ENCODE measurements around the gene SPATS2L.
"Not testable (repeated sequence)": the region's sequence is repeated elsewhere in the genome, so short reads cannot be mapped to it uniquely, and the experiment has no call there.

SPATS2L gene

GRCh38 chr2:200319548-200320337, 13.2 kb downstream of the SPATS2L start:
- no peak for DNase-seq (ENCODE audit: low read depth in 4 of 4, low spot score in 1 of 4)

- DNase-seq (ENCODE audit: low read depth in 4 of 4, low spot score in 1 of 4), result no peak
These were observed 13.9 kb downstream of the SPATS2L start for GRCh38 chr2:200320344-200320743.

GRCh38 chr2:200320991-200321390, 14.5 kb downstream of the SPATS2L start:
- no peak for DNase-seq (ENCODE audit: low read depth in 4 of 4, low spot score in 1 of 4)

GRCh38 chr2:200321780-200322534, 15.5 kb downstream of the SPATS2L start:
- no peak for DNase-seq (ENCODE audit: low read depth in 4 of 4, low spot score in 1 of 4)

GRCh38 chr2:200322607-200323006, 16.1 kb downstream of the SPATS2L start:
- no peak for DNase-seq (ENCODE audit: low read depth in 4 of 4, low spot score in 1 of 4)

- DNase-seq (ENCODE audit: low read depth in 4 of 4, low spot score in 1 of 4), result no peak
These were observed 17.9 kb downstream of the SPATS2L start for GRCh38 chr2:200324362-200324761.

- DNase-seq (ENCODE audit: low read depth in 4 of 4, low spot score in 1 of 4), result no peak
These were observed 22.9 kb downstream of the SPATS2L start for GRCh38 chr2:200329384-200329783.

GRCh38 chr2:200329798-200330197, 23.3 kb downstream of the SPATS2L start:
- DNase-seq (ENCODE audit: low read depth in 4 of 4, low spot score in 1 of 4), result no peak

- DNase-seq (ENCODE audit: low read depth in 4 of 4, low spot score in 1 of 4), result no peak
These were observed 24.0 kb downstream of the SPATS2L start for GRCh38 chr2:200330351-200331060.

- DNase-seq (ENCODE audit: low read depth in 4 of 4, low spot score in 1 of 4), result no peak
These were observed 24.5 kb downstream of the SPATS2L start for GRCh38 chr2:200331061-200331400.

GRCh38 chr2:200335657-200336056, 29.2 kb downstream of the SPATS2L start:
- DNase-seq (ENCODE audit: low read depth in 4 of 4, low spot score in 1 of 4), result no peak

GRCh38 chr2:200336980-200337615, 30.6 kb downstream of the SPATS2L start:
- no peak for DNase-seq (ENCODE audit: low read depth in 4 of 4, low spot score in 1 of 4)

GRCh38 chr2:200337621-200338020, 31.1 kb downstream of the SPATS2L start:
- no peak for DNase-seq (ENCODE audit: low read depth in 4 of 4, low spot score in 1 of 4)

- no peak for DNase-seq (ENCODE audit: low read depth in 4 of 4, low spot score in 1 of 4)
These were observed 32.2 kb downstream of the SPATS2L start for GRCh38 chr2:200338692-200339091.

- DNase-seq (ENCODE audit: low read depth in 4 of 4, low spot score in 1 of 4), result no peak
These were observed 34.2 kb downstream of the SPATS2L start for GRCh38 chr2:200340508-200341224.

- no peak for DNase-seq (ENCODE audit: low read depth in 4 of 4, low spot score in 1 of 4)
These were observed 34.9 kb downstream of the SPATS2L start for GRCh38 chr2:200341376-200341775.

- no peak for DNase-seq (ENCODE audit: low read depth in 4 of 4, low spot score in 1 of 4)
These were observed 35.7 kb downstream of the SPATS2L start for GRCh38 chr2:200342235-200342634.

- DNase-seq (ENCODE audit: low read depth in 4 of 4, low spot score in 1 of 4), result no peak
These were observed 36.2 kb downstream of the SPATS2L start for GRCh38 chr2:200342654-200343053.

- DNase-seq (ENCODE audit: low read depth in 4 of 4, low spot score in 1 of 4), result not testable (repeated sequence)
These were observed 37.7 kb downstream of the SPATS2L start for GRCh38 chr2:200344202-200344601.

- DNase-seq (ENCODE audit: low read depth in 4 of 4, low spot score in 1 of 4), result no peak
These were observed 39.5 kb downstream of the SPATS2L start for GRCh38 chr2:200345975-200346374.

GRCh38 chr2:200347301-200347700, 40.8 kb downstream of the SPATS2L start:
- DNase-seq (ENCODE audit: low read depth in 4 of 4, low spot score in 1 of 4), result no peak
